HG03558 (cell line): ENCODE measurements around the gene STARD4.

Source experiments
- ATAC-seq: cut with Tn5 transposase; IDR thresholded peaks from one replicate; pipeline ENCODE4 v1.9.1; 2021; ENCODE audit warnings: moderate number of reproducible peaks; ENCODE audit not compliant: unreplicated experiment; ENCODE audit errors: extremely low read depth

The STARD4 gene, protein sequence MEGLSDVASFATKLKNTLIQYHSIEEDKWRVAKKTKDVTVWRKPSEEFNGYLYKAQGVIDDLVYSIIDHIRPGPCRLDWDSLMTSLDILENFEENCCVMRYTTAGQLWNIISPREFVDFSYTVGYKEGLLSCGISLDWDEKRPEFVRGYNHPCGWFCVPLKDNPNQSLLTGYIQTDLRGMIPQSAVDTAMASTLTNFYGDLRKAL

DNA sequence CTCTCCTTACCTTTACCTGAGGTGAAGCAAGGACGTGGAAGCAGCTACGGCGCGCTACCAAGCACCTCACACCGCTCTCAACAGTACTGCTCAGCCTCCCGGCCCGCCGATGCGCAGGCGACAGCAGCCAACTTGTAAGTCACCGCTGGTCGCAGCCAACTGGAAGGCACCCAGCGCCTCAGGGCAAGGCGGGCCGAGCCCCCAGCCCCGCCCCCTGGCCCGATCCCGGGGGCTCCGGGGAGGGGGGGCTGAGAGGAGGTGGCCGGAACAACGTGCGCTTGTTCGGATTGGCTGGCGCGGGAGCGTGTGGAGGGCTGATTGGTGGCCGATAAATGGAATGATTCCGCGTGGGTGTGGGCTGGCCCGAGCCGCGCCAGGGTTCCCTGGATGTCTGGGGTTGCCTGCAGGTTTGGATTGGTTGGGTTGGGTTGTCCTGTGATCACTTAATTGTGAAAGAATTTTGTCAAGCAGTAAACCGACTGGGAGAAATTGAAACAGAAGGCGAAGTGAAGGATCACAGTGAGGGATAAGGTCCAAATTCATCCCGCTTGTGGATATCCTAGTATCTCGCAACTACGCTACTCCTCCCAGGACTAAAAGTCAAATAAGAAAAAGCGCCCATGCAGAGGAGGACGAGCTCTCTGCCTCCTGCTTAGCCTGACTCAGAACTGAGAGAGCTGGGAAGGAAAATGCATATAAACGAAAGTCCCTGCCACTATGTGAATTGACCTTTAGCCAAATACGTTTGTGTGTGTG, at the start of gene STARD4:
STARD4 (minus strand) TSS at position 161 of the 756 bp plus-strand sequence. CDS start 5,102 bp downstream, outside the sequence.
- ATAC-seq, result peak; percentile 91

DNA sequence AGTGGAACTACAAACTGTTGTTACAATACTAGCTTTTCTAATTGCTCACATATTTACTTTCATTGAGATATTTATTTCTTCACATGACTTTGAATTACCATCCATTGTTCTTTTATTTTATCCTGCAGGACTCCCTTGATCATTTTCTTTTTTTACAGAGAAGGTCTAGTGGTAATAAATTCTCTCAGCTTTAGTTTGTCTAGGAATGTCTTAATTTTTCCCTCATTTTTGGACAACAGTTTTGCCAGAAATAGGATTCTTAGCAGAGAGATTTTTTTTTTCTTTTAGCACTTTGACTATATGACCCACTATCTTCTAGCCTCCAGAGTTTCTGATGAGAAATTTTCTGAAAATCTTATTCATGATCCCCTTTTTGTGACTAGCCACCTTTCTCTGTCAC, 47.3 kb upstream of the STARD4 start:
- ATAC-seq, result no peak

DNA sequence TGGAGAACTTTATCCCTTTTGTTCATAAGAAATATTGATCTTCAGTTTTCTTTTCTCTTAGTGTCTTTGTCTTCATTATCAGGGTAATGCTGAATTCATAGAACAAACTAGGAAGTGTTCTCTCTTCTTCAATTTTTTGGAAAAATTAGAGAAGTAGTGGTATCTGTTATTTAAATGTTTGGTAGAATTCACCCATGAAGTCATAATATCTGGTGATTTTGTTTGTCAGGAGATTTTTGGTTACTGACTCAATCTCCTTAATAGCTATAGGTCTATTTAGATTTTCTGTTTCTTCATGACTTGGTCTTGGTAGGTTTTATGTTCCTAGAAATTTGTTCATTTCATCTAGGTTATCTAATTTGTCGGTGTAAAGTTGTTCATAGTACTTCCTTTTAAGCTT, 45.4 kb upstream of the STARD4 start:
- ATAC-seq, result no peak

DNA sequence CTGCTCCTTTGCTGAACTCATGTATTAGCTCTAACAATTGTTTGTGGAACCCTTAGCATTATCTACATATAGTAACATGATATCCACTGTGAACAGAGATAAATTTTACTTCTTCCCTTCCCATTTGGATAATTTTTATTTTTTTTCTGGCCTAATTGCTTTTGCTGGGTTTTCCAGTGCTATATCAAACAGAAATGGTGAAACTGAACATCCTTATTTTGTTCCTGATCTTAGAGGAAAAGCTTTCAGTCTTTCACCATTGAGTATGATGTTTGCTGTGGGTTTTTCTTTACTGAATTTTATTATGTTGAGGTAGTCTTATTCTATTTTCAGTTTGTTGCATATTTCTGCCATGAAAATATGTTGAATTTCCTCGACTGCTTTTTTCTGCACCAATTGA, 44.8 kb upstream of the STARD4 start:
- ATAC-seq, result no peak

DNA sequence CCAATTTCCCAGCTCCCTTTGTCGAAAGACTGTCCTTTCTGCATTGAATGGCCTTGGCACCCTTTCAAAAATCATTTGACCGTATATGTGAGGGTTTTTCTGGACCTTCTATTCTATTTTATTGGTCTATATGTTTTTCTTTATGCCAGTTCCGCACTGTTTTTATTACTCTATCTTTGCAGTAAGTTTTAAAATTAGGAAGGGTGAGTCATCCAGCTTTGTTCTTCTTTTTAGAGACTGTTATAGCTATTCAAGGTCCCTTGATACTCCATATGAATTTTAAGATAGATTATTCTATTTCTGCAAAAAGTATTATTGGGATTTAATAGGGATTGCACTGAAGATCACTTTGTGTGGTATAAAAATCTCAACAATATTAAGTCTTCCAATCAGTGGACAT, 44.2 kb upstream of the STARD4 start:
- ATAC-seq, result no peak

DNA sequence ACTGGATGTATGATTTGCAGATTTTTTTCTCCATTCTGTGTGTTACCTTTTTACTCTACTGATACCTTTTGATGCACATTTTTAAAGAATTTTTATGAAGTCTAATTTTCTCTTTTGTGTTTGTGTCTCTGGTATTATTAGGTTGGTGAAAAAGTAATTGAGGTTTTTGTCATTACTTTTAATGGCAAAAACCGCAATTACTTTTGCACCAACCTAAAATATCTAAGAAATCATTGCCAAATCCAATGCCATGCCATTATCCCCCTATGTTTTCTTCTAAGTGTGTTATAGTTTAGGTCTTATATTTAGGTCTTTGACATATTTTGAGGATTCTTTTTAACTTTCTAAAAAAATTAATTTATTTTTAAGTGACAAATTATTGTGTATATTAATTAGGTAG, 43.4 kb upstream of the STARD4 start:
- ATAC-seq, result no peak

DNA sequence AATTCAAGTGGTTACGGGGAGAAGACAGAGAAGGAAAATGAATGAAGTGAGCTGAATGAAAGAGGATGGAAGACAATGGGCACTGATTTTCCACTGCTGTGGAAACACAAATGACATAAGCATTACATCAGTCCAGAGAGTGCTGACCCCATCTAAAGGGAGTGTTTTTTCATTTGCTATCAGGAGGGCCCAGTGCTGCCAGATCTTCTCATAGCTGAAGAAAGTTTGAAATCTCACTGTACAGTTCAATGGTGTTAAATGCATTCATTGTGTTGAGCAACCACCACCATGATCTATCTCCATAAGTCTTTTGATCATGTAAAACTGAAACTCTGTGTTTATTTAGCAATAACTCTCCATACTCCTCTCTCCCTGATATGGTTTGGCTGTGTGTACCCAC, 41.5 kb upstream of the STARD4 start:
- ATAC-seq, result no peak

DNA sequence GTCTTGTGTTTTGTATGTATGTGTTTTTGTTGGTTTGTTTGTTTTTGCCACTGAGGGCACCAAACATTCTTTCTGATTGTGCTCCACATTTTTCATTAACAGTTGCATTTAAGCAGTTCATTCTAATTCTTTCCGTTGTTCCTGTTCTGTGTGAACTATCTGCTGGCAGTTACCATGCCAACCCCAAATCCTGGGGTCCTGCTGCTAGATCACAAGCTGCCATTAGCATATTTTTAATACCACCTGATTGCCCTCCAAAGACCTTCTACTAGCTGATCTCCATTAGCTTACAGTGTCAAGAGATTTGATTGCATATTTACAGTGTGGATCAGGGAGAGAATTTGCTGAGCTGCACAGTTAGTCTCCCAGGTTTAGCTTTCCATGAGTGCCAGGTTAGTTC, 40.6 kb upstream of the STARD4 start:
- no peak for ATAC-seq

DNA sequence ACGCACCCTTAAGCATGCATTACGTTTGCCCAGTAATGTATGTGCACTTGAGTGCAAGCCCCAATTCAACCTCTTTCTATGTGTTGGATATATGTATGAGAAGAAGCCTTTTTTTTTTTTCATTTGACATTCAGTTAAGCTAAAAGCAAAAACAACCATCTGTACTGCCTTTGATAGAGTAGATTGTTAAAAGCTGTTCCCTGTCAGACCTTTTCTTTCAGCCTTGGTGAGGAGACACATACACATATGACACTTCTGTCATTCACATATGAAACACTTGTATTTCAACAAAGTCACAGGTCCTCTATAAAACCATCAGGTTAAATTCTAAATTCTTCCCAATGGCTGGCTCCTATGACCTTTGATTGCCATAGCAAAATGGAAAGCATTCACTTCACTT, 40.2 kb upstream of the STARD4 start:
- no peak for ATAC-seq

DNA sequence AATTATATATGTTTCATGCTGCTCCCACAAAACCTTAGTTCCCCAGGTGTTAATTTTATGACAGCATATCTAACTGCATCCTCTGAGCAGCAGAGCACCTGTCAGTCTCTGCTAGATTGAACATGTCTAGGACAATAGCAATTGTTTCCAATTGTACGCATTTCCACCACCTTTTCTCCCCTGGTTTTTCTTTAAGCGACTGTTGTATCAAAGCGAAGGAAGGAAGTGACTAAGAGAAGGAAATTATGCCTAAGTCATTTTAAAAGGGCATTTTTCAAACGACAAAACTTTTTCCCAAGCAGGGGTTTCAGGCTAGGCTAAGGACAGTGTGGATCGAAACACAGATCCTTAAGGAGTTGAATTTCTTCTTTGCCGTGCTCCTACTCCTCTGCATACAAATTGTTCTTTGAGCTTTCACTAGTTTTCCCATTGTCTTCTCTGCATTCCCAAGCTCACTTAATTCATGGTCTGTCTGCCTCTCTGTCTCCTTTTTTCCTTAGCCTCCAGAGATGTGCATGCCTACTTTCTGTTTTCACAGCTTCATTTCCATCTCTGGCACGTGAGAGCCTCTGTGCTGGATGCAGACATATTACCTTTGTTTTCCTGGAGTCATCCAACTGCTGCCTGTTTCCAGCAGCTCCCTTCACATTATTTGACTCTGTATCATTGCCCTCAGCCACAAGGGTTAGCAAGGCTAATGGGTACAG, 39.4 kb upstream of the STARD4 start:
- no peak for ATAC-seq

DNA sequence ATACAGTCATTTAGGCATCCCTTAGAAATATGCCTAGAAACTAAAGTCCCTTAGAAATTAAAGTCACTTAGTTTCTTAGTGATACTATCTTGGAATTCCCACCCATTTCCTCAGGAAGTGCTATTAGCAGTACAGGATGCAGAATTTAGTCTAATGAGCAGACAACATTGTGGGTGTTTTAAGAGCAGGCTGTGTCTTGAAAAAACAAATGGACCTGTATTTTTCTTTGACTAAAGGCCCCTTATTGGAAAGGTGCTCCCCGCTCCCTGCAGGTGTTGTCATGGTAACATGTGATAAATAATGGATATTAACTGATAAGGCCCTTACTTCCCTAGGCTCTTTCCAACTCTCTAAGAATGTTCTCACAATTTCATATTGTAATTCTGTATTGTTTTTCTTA, 38.8 kb upstream of the STARD4 start:
- ATAC-seq, result no peak

DNA sequence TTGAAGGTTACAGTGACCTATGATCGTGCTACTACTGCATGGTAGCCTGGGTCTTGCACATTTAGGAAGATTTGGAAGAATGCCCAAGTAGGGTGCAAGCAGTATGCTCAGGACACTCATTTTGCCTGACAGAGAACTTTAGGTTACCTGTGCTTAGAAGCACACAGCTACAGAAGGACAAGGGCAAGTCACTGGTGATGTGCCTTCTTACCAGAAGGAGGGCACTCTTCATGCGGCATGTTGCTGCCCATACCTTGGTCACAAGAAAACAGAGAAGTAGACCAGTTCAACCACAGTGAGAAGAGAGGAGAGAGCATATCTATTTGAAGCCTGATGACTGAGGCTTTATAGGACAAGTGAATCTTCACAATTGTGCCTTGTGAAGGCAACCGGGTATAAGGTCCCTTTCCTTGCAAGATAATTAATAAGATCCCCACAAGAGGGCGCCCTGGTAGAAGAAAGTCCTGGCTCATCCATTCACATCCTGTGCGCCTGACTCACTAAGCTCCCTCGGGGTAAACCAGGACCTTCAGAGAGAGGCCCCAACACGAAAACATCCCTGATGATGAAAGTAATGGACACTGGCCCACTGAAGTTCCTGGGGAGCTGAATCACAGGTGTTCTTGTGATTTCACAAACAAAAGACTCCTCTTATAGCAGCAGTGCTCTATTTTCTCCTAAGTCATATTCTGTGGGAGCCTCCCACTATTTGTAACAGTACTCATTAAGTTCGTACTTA, 38.1 kb upstream of the STARD4 start:
- peak; percentile 63 for ATAC-seq

DNA sequence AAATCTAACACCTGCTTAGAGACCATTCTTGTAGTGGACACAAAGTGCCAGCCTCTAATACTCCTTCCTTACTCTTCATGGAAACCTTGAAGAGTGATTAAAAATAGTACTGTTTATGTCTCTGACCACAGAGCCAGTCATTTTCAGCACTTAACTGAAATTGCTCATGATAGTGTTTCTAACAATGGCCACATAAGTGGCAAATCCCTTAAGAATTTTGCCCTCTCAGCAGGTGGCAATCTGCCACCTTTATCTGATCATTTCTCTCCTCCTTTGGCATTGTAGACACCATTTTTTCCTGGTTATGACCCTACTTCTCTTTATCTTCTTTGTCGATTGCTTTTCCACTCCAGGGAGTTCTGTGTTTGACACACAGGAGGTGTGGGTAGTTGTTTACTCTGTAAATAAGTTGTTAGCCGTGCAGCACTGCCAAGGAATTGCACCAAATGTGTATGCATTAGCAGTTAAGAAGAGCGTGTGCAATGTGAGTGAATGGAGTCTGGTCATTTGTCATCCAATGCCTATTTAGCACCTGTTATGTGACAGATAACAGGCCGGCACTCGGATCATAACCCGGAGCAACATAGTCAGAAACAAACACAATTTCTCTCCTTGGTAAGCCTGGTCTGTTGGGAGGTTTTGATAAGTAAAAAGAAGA, 36.8 kb upstream of the STARD4 start:
- ATAC-seq, result no peak

DNA sequence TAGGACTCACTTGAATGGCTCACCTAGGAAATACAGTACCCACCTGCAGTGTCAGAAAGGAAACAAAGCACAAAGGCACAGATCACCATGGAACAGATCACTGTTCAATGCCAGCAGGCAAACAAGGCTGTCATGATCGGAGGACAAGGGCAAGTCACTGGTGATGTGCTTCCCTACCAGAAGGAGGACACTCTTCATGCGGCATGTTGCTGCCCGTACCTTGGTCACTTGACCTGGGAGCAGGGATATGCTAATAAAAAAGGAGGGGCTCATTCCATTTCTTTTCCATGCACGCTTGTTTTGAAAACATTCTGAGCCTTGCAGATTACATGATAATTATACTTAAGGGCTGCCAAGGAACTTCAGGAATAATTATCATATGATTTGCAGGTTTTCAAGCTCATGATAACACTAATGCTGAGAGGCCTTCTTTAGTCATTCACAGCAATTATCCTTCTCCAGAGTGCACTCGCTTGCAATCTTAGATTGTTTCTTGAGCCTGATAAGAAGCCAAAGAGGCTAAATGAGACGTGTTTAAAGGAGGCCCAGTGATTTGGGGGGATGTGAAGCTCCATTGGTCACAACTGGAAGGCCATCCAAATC, 36.1 kb upstream of the STARD4 start:
- ATAC-seq, result no peak

DNA sequence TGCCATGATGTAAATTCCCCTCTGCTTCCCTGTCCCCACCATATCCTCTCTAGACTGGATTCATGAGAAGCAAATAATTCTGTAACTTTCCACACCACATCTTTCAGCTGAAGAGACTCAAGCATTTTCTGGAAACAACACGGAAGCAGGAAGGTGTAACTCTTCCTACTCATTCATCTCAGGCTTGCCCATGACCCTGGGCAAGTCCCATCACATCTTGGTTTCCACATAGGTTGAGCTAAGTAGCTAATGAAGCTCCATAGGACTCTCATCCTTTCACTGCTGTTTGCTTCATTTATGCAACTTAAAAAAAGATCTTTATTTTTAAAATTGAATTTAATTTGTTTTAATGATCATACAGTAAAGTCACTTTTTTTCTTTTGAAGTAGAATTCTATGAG, 32.7 kb upstream of the STARD4 start:
- ATAC-seq, result no peak

DNA sequence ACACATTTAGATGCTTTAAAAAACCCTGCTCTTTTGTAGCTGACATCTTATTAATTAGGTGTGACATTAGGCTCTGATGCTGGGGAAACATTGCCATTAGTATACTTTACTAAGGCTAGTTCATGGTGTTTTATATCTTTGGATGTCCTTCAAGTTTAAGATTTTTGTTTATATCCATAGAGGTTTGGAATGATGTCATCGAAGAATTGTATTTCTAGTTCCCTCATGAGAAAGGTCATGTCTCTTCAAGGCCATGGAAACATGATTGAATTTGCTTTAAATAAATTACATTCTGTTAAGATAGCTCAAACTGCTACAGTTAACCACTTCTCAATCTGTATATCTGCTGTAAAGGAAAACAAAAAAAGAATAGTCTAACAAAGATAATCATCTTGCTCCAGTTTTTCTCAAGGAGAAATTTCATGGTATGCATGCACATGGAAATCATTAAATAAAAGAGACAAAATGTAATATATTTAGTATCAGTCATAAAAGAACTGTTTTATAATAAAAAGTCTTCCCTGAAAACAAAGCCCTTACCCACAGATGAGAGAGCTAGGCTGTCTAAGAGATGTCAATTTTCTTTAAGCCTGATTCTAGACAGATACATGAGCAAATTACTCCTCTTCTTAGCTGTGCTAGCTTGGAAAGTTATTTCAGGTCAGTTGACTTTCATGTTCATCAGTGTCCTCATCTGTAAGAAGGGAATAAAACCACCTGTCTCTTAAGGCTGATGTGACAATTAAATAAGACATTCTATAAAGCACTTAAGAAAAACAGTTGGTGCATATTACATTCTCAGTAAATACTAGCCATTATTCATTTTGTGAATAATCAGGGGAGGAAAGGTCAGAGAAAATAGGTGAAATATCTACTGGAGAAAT, 25.0 kb upstream of the STARD4 start:
- ATAC-seq, result no peak

DNA sequence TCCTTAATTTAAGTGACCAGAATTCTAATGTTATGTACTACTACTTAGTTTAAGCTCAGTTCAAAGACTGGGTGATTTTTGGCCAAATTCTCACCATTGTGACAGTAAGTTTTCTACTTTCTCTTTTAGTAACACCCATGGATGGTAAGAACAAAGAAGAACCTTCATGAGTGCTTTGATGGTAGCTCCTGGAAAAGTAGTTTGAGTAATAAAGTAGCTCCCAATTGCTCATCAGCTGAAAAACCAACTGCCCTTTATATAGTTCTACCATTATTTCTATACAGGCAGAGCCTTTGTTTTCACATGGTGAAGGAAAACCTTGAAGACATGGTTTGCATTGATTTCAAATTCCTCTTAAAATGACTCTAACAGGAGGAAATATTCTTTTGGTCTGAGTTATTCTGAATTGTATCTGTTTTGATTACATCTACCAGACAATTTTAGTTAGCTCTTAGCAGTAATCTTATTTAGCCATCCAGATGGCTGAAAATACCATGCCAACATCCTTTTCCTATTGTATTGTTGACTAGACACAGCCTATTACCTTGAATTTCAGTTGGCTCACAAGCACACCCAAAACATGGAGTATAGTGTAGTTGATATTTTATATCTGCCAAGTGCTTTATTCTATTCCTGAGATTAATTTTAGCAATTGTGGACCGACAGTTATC, 23.7 kb upstream of the STARD4 start:
- no peak for ATAC-seq

DNA sequence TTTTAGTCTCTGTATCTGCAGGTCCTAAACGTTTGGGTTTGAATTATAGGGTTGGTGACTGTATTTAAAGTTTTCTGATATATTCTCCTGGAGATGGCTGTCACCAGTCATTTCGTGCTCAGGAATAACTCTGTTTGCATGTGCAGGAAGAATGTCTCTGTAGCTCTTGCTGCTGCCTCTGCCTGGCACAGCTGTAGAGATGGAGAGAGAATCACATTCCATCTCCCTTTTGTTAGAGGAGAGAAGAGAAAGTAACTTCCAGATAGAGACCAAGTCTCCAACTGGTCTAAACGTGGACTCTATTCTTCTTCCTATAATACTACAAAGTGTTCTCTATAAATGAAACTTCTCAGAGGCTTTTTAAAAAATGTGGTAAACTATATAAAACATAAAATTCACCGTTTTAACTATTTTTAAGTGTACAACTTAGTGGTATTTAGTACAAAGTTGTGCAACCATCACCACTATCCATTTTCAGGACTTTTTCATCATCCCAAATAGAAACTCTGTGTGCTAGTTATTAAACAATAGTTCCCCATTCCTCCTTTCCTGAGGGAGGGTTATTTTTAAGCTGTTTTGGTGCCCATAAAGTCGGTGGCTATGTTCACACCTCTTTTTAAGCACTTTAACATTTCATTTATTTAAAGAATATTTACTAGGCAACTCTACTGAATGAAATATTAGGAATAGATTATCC, 20.7 kb upstream of the STARD4 start:
- ATAC-seq, result no peak
